ENCODE data around the gene ENKUR. TPM values are rescaled to one million over a fixed set of nuclear protein-coding genes. Genes with fewer than 3 reads are reported as not detected.

Gene ENKUR
- total and polyA plus RNA-seq, 3 donors from 2014 or later, result 2.2 to 6.2 (median 2.5) TPM

GRCh38 chr10:24968349-24968748, 47.6 kb downstream of the ENKUR start:
- Histone ChIP-seq H3K27me3 (no peaks in the 10 kb centered on the region), H3K4me3 (no peak overlapping the region), H3K27ac (no peak overlapping the region), H3K36me3 (ENCODE audit: low read depth, missing control alignments) (no peaks in the 10 kb centered on the region), H3K9me3 (no peaks in the 10 kb centered on the region), H3K4me1 (no peaks in the 10 kb centered on the region)
- DNase-seq, result no peak
- 86 to 96% methylated on average over 7 of the region's 7 CpGs for WGBS, 2 donors
- intact Hi-C loops (cut with DNase I; ENCODE audit: low total_unique reads), result no loop called here
- no peak for TF ChIP-seq POLR2A (IDR thresholded peaks at IDR 0.05)
- TF ChIP-seq, protein P1, sequence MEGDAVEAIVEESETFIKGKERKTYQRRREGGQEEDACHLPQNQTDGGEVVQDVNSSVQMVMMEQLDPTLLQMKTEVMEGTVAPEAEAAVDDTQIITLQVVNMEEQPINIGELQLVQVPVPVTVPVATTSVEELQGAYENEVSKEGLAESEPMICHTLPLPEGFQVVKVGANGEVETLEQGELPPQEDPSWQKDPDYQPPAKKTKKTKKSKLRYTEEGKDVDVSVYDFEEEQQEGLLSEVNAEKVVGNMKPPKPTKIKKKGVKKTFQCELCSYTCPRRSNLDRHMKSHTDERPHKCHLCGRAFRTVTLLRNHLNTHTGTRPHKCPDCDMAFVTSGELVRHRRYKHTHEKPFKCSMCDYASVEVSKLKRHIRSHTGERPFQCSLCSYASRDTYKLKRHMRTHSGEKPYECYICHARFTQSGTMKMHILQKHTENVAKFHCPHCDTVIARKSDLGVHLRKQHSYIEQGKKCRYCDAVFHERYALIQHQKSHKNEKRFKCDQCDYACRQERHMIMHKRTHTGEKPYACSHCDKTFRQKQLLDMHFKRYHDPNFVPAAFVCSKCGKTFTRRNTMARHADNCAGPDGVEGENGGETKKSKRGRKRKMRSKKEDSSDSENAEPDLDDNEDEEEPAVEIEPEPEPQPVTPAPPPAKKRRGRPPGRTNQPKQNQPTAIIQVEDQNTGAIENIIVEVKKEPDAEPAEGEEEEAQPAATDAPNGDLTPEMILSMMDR (IDR thresholded peaks at IDR 0.05), result no peak

GRCh38 chr10:24966962-24967481, 48.9 kb downstream of the ENKUR start:
- TF ChIP-seq, protein P1 (IDR thresholded peaks at IDR 0.05), result no peak
- TF ChIP-seq POLR2A (IDR thresholded peaks at IDR 0.05), result no peak
- H3K36me3 ChIP-seq (ENCODE audit: low read depth, missing control alignments), result no peaks in the 10 kb centered on the region
- intact Hi-C loops (cut with DNase I; ENCODE audit: low total_unique reads), result no loop called here
- no peaks in the 10 kb centered on the region for H3K4me1 ChIP-seq
- no peaks in the 10 kb centered on the region for H3K9me3 ChIP-seq
- H3K27me3 ChIP-seq, result no peaks in the 10 kb centered on the region
- no peak overlapping the region for H3K4me3 ChIP-seq
- no peak for DNase-seq
- H3K27ac ChIP-seq, result no peak overlapping the region
- WGBS, 2 donors, result 94 to 97% methylated on average over 5 of the region's 5 CpGs

- Histone ChIP-seq H3K9me3 (no peaks in the 10 kb centered on the region), H3K27ac (no peak overlapping the region), H3K4me1 (no peaks in the 10 kb centered on the region), H3K36me3 (ENCODE audit: low read depth, missing control alignments) (no peaks in the 10 kb centered on the region), H3K4me3 (no peak overlapping the region), H3K27me3 (no peaks in the 10 kb centered on the region)
- WGBS, 2 donors, result 90 to 98% methylated on average over 3 of the region's 3 CpGs
- intact Hi-C loops (cut with DNase I; ENCODE audit: low total_unique reads), result no loop called here
- no peak for DNase-seq
- TF ChIP-seq, protein P1 (IDR thresholded peaks at IDR 0.05), result no peak
- no peak for TF ChIP-seq POLR2A (IDR thresholded peaks at IDR 0.05)
Observed at GRCh38 chr10:24965051-24965450, 50.9 kb downstream of the ENKUR start.

GRCh38 chr10:24963521-24964041, 52.4 kb downstream of the ENKUR start:
- no peaks in the 10 kb centered on the region for H3K9me3 ChIP-seq
- H3K27ac ChIP-seq, result no peak overlapping the region
- no peaks in the 10 kb centered on the region for H3K27me3 ChIP-seq
- peaks cover 8% of the 10 kb centered on the region for H3K4me1 ChIP-seq
- intact Hi-C loops (cut with DNase I; ENCODE audit: low total_unique reads), result no loop called here
- TF ChIP-seq, protein P1 (IDR thresholded peaks at IDR 0.05), result no peak
- no peak for TF ChIP-seq POLR2A (IDR thresholded peaks at IDR 0.05)
- DNase-seq, result no peak
- H3K36me3 ChIP-seq (ENCODE audit: low read depth, missing control alignments), result no peaks in the 10 kb centered on the region
- WGBS, 2 donors, result 67 to 71% methylated on average over 5 of the region's 5 CpGs
- no peak overlapping the region for H3K4me3 ChIP-seq

DNA sequence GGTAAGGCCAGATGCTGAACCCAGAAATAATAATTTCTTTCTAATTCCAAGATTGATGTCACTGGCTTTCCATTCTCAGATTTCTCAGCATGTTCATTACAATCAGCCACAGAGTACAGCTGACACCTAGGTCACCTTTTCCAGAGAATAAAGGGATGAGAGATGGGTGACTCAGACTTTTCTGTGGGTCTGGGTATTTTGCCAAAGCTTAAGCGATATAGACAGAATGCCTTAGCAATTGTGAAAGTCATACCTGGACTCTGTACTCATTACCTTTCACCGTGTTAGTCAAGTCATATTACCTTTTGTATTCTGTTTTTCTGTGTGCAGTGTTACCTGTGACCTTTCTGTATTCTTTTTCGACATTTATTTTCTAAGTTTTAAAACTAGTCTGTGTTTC, 53.0 kb downstream of the ENKUR start:
- WGBS, 2 donors, result 56 to 81% methylated on average over 3 of the region's 3 CpGs
- Histone ChIP-seq H3K36me3 (ENCODE audit: low read depth, missing control alignments) (no peaks in the 10 kb centered on the region), H3K4me1 (peaks cover 11% of the 10 kb centered on the region), H3K27ac (no peak overlapping the region), H3K9me3 (no peaks in the 10 kb centered on the region), H3K4me3 (no peak overlapping the region), H3K27me3 (no peaks in the 10 kb centered on the region)
- DNase-seq, result no peak
- intact Hi-C loops (cut with DNase I; ENCODE audit: low total_unique reads), result no loop called here
- no peak for TF ChIP-seq POLR2A (IDR thresholded peaks at IDR 0.05)
- TF ChIP-seq, protein P1 (IDR thresholded peaks at IDR 0.05), result no peak
